ENCODE data around the gene CHST14. TPM values are rescaled to one million over a fixed set of nuclear protein-coding genes. Genes with fewer than 3 reads are reported as not detected.
"Not testable (repeated sequence)": the region's sequence is repeated elsewhere in the genome, so short reads cannot be mapped to it uniquely, and the experiment has no call there.

The CHST14 gene
- total RNA-seq, 1 donor from 2014 or later, result 36.5 TPM

DNA sequence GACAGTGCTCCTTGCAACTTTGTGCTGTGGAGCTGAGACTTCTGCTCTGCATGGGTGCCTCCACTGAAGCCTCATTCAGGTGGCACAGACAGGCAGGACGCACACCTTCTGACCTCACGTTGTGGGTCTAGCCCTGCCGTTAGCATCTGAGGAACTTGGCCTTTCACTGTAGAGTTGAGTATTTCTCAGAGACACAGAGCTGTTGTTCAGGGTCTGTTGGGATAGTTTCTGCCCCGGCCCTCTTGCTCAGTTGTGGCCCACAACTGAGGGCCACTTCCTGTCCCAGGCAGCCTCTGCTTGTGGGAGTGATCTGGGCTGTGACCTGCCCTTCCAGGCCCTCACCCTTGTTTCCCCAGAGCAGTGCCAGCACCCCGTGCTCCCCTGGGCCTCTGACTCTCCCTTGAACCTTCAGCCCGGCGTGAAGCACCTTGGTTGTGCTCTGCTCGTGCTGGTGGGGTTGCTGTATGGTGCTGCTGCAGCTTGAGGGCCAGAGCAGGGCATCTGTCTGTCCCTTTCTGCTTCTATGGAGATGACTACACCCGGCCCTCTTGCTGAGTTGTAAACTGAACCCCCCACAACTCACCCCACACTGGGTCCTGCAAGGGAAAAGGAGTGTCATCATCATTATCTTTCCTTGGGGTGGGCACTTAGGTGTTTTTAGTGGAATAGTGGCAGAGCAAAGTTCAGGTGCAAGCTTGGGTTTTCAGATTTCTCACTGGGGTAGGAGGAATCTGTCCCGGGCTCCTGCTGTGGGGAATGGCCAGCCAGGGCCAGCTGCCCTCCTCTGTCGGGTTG, 18.3 kb upstream of the CHST14 start:
- Mint-ChIP-seq H3K27ac (ENCODE audit: unreplicated experiment) (no peak overlapping the region), H3K36me3 (ENCODE audit: low read depth, unreplicated experiment) (no peaks in the 10 kb centered on the region), H3K9me3 (ENCODE audit: unreplicated experiment) (no peaks in the 10 kb centered on the region), H3K4me3 (ENCODE audit: unreplicated experiment) (no peak overlapping the region), H3K4me1 (ENCODE audit: unreplicated experiment) (peaks cover 14% of the 10 kb centered on the region), H3K27me3 (ENCODE audit: unreplicated experiment) (peaks cover 5% of the 10 kb centered on the region)
- TF ChIP-seq, protein P1, sequence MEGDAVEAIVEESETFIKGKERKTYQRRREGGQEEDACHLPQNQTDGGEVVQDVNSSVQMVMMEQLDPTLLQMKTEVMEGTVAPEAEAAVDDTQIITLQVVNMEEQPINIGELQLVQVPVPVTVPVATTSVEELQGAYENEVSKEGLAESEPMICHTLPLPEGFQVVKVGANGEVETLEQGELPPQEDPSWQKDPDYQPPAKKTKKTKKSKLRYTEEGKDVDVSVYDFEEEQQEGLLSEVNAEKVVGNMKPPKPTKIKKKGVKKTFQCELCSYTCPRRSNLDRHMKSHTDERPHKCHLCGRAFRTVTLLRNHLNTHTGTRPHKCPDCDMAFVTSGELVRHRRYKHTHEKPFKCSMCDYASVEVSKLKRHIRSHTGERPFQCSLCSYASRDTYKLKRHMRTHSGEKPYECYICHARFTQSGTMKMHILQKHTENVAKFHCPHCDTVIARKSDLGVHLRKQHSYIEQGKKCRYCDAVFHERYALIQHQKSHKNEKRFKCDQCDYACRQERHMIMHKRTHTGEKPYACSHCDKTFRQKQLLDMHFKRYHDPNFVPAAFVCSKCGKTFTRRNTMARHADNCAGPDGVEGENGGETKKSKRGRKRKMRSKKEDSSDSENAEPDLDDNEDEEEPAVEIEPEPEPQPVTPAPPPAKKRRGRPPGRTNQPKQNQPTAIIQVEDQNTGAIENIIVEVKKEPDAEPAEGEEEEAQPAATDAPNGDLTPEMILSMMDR (IDR thresholded peaks at IDR 0.05; ENCODE audit: unreplicated experiment), result no peak
- DNase-seq (ENCODE audit: low spot score), result no peak

DNA sequence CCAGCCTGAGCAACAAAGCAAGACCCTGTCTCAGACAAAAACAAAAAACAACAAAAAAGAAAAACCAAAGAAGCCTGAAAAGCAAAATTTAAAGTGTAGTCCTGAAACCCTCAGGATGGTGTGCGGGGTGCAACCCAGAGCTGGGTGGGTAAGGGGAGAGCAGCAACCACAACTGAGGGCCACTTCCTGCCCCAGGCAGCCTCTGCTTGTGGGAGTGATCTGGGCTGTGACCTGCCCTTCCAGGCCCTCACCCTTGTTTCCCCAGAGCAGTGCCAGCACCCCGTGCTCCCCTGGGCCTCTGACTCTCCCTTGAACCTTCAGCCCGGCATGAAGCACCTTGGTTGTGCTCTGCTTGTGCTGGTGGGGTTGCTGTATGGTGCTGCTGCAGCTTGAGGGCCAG, 16.8 kb upstream of the CHST14 start:
- H3K27me3 Mint-ChIP-seq (ENCODE audit: unreplicated experiment); H3K36me3 Mint-ChIP-seq (ENCODE audit: low read depth, unreplicated experiment); H3K9me3 Mint-ChIP-seq (ENCODE audit: unreplicated experiment); DNase-seq (ENCODE audit: low spot score); H3K4me3 Mint-ChIP-seq (ENCODE audit: unreplicated experiment): not testable (repeated sequence)
- H3K27ac Mint-ChIP-seq (ENCODE audit: unreplicated experiment), result peak overlapping the region; percentile 48
- H3K4me1 Mint-ChIP-seq (ENCODE audit: unreplicated experiment), result peaks cover 16% of the 10 kb centered on the region

DNA sequence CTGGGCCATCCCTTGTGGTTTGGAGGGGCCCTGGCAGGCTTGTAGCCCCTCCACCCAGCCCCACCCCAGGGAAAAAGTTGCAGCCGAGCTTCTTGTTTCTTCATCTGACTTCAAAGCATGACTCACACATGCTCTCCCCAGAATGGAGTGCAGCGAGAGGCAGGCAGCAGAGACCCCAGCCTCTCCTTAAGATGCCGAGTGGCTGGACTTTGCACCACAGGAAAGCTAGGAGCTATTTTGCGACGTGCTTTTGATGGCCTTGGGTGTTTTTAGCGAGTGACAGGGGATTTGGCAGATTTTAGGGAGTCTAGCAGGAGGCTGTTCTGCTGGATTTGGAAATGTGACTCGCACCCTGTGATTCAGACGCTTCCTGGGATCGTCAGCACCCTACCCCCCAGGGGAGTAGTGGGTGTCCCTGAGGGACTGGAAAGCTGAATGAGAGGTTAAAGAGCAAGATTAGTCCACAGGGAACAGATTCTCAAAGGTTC, 15.8 kb upstream of the CHST14 start:
- no peak for DNase-seq (ENCODE audit: low spot score)
- Mint-ChIP-seq H3K36me3 (ENCODE audit: low read depth, unreplicated experiment) (no peaks in the 10 kb centered on the region), H3K9me3 (ENCODE audit: unreplicated experiment) (no peaks in the 10 kb centered on the region), H3K4me1 (ENCODE audit: unreplicated experiment) (peaks cover 16% of the 10 kb centered on the region), H3K4me3 (ENCODE audit: unreplicated experiment) (no peak overlapping the region), H3K27me3 (ENCODE audit: unreplicated experiment) (peaks cover 6% of the 10 kb centered on the region), H3K27ac (ENCODE audit: unreplicated experiment) (no peak overlapping the region)
- TF ChIP-seq, protein P1 (IDR thresholded peaks at IDR 0.05; ENCODE audit: unreplicated experiment), result no peak

DNA sequence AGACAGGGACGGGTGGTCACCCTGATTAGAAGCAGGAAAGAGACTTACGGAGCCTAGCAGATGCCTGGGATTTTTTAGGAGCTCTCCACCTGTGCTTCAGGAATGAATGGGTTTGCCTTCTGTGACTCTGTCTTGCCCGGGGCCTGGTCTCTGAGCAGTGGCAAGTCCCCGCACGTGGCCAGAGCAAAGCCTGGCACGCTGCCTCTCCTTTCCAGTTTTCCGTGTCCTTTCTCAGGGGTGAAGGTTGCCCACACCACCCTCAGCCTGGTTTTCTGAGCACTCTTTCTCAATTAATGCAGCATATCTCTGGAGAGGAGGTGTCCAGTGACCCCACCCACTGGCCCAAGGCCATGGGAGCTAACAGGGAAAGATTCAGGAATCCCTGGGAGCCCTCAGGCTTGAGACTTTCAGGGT, 14.5 kb upstream of the CHST14 start:
- TF ChIP-seq, protein P1 (IDR thresholded peaks at IDR 0.05; ENCODE audit: unreplicated experiment), result no peak
- Mint-ChIP-seq H3K27me3 (ENCODE audit: unreplicated experiment) (peaks cover 6% of the 10 kb centered on the region), H3K27ac (ENCODE audit: unreplicated experiment) (no peak overlapping the region)

DNA sequence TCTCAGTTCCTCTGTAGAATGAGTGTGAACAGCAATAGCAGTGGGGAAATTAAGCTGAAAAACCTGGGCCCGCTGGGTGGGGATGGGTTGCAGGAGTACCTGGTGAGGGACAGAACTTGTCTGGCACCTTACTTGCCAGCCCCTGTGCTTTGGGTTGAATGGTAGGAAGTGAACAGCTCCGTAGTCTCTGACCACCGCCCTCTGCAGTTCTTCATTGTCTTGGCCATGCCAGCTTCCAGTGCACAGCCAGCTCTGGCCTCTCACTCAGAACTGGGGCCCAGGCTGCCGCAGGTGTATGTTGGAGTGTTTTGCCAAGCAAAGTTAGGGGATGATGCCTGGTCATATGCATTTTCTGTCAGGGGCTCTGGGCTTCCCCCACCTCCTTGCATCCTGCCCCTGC, 14.0 kb upstream of the CHST14 start:
- no peak for DNase-seq (ENCODE audit: low spot score)
- H3K9me3 Mint-ChIP-seq (ENCODE audit: unreplicated experiment), result no peaks in the 10 kb centered on the region
- H3K27ac Mint-ChIP-seq (ENCODE audit: unreplicated experiment), result no peak overlapping the region
- TF ChIP-seq, protein P1 (IDR thresholded peaks at IDR 0.05; ENCODE audit: unreplicated experiment), result no peak
- no peak overlapping the region for H3K4me3 Mint-ChIP-seq (ENCODE audit: unreplicated experiment)
- H3K4me1 Mint-ChIP-seq (ENCODE audit: unreplicated experiment), result peaks cover 16% of the 10 kb centered on the region
- peaks cover 4% of the 10 kb centered on the region for H3K27me3 Mint-ChIP-seq (ENCODE audit: unreplicated experiment)
- H3K36me3 Mint-ChIP-seq (ENCODE audit: low read depth, unreplicated experiment), result no peaks in the 10 kb centered on the region

More for the DNA sequence above, 14.5 kb upstream of the CHST14 start:
- Mint-ChIP-seq H3K4me3 (ENCODE audit: unreplicated experiment) (no peak overlapping the region), H3K9me3 (ENCODE audit: unreplicated experiment) (no peaks in the 10 kb centered on the region), H3K4me1 (ENCODE audit: unreplicated experiment) (peaks cover 16% of the 10 kb centered on the region), H3K36me3 (ENCODE audit: low read depth, unreplicated experiment) (no peaks in the 10 kb centered on the region)
- DNase-seq (ENCODE audit: low spot score), result no peak

Measured in endothelial cell (in vitro differentiated cells).